HL-60/S4 treated with retinoic acid at 250 ng/mL for 4 days and 3 days (cell line): ENCODE measurements around the gene GLIS2.

ENCODE experiments used
- in situ Hi-C: fragments of 300-500 bp; cut with MboI; formaldehyde crosslinking; loops from 2 replicates; pipeline ENCODE4 v1.7.0; 2022; ENCODE audit warnings: low sequenced_read_pairs

Gene GLIS2

DNA sequence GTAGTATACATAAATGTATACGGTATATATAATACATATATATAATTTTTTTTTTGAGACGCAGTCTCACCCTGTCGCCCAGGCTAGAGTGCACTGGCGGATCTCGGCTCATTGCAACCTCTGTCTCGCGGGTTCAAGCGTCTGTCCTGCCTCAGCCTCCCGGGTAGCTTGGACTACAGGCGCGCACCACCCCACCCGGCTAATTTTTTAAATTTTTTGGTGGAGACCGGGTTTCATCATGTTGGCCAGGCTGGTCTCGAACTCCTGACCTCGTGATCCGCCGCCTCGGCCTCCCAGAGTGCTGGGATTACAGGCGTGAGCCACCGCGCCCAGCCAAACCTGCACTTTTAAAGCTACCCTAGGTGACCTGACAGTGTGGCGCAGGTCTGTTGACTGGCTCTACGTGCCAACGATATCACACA, 34.5 kb downstream of the GLIS2 start:
- in situ Hi-C loops = no loop called here

DNA sequence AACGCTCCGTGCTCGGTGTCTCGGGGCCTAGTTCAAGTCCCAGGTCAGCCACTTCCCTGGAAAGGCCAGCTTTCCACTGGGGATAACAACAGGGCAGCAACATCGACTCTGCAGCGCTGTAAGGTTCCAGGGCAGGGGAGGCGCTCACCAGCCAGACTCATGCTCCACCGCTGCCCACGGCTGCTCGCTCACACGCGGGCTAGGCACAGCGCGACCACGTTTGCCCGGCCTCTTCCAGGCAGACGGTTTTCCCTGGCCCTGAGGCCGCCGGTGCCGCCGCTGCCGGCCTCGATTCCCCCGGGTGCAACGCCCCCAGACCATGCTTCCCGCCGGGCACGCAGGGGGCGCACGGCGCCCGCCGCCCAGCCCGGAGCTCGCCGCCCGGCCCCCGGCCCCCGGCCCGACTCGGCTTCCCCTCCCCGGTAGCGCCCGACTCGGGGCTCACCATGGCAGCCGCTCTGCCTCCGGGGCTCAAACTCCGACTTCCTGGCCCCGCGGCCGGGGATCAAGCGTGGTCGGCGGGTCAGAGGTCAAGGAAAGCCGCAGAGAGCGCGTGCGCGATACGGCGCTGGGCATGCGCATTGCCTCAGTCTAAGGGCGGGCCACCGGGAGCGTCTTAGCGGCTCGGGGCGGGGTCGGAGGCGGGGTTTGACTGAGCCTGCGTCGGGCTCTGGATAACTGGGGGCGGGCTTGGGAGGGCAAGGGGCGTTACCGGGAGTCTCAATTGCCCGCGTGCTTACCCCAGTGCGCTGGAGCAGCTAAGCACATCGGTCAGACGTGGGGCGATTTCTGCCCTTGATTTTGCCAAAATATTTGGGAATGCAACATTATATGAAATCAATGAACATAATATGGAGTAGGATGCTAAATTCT, 35.2 kb downstream of the GLIS2 start, which contains the start of gene PAM16:
TSS of gene PAM16 (minus strand) at position 535 of the 873 bp plus-strand sequence. CDS start at position 448, 87 bp downstream.
- in situ Hi-C loops = no loop called here

DNA sequence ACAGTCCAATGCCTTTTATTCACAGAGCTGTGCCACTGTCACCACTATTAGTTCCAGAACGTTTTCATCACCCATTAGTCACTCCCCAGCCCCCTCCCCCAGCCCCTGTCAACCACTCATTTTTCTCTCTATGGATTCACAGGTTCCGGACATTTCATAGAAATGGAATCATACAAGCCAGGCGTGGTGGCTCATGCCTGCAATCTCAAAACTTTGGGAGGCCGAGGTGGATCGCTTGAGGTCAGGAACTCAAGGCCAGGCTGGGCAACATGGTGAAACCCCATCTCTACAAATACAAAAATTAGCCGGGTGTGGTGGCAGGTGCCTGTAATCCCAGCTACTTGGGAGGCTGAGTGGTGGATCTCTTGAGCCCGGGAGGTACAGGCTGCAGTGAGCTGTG, 36.0 kb downstream of the GLIS2 start:
- in situ Hi-C loops = no loop called here

DNA sequence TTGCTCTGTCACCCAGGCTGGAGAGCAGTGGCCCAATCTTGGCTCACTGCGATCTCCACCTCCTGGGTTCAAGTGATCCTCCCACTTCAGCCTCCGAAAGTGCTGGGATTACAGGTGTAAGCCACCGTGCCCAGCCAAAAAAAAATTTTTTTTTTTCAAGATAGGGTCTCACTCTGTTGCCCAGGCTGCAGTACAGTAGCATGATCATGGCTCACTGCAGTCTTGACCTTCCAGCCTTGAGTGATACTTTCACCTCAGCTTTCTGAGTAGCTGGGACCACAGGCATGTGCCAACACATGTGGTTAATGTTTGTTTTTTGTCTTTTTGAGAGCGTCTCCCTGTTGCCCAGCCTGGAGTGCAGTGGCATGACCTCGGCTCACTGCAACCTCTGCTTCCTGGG, 37.0 kb downstream of the GLIS2 start:
- in situ Hi-C loops = no loop called here

DNA sequence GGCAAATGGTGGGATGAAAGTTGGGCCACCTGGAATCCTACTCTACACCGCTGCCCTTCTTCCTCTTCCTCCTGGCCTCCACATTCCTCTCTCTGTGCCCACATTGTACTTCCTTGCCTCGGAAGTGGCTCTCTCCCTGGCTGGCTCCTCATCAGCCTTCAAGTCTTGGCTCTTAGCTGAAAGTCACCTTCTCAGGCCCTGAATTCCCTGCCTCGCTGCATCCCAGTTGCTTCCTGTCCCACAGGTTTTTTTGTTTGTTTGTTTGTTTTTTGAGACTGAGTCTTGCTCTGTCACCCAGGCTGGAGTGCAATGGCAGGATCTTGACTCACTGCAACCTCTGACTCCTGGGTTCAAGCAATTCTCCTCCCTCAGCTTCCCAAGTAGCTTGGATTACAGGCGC, 37.8 kb downstream of the GLIS2 start:
- in situ Hi-C loops = no loop called here

DNA sequence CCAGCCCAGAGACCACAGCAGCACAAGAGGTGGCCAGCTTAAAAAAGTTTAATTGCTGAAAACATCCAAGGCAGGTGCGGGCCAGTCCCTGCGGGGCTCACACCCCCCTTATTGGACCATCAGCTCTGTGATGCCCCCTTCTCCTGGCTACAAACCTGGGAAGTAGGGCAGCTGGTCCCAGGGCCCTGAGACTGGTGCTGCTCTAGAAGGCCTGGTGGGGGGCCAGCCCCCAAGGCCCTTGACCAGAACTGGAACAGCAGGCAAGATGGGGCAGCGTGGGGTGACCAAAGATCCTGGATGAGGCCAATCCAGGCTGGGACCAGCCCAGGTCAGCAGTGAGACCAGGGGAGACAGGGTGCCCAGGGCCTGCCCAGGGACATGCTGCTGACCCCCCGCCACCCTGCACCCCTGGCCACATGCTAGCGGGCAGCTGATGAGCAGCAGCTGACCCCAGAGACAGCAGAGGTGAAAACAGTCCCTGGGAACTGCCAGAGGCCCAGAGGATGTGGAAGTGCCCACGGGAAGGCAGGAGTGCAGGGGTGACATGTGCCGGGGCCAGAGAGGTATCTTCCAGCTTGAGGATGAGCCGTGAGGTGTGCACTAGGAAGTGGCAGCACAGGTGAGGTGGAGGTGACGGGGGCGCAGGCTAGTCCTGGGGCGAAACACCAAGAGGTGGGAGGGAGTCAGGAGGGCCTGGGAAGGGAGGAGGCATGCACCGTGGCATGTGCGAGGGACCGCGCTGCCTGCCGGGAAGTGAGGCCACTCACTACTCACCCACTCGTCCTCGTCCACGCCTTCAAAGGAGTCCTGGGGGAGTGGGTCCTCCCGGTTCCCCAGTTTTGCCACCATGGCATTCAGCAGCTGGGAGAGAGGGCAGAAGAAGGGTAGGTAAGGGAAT, 38.9 kb downstream of the GLIS2 start:
- in situ Hi-C loops = no loop called here

DNA sequence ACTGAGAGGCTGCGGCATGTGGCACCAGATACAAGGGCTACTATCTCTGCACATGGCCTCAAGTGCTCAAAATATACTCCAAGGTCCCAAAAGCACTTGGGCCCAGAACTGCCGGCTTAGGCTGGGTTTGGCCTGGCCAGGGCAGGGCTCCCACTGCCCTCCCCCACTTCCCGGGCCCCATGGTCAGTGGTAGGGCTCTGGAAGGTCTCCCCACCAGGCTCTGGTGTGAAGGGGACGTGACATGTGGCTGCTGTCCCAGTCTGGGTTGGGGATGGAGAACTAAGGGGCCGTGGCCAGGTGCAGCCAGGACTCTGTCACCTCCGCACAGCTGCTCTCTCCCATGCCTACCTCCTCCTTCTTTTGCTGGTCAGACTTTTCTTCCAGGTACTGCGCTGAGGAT, 41.0 kb downstream of the GLIS2 start:
- in situ Hi-C loops = no loop called here

DNA sequence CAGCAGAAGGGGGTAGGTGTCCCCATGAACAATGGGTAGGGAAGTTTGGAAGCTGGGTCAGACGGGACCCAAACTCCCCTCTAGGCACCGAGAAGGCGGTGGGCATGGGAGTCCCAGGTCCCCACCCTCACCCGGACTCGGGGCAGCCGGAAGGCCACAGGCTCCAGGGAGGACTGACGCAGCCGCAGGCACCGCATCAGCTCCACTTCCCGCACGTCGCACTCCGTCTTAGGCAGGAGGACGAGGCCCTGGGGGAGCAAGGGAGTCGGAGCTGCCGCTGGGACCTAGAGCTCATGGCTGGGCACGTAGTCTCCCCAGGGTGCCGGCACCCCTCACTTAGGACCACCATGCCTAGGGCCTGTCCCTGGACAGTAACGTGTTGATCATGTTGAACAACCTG, 42.4 kb downstream of the GLIS2 start:
- in situ Hi-C loops = no loop called here

DNA sequence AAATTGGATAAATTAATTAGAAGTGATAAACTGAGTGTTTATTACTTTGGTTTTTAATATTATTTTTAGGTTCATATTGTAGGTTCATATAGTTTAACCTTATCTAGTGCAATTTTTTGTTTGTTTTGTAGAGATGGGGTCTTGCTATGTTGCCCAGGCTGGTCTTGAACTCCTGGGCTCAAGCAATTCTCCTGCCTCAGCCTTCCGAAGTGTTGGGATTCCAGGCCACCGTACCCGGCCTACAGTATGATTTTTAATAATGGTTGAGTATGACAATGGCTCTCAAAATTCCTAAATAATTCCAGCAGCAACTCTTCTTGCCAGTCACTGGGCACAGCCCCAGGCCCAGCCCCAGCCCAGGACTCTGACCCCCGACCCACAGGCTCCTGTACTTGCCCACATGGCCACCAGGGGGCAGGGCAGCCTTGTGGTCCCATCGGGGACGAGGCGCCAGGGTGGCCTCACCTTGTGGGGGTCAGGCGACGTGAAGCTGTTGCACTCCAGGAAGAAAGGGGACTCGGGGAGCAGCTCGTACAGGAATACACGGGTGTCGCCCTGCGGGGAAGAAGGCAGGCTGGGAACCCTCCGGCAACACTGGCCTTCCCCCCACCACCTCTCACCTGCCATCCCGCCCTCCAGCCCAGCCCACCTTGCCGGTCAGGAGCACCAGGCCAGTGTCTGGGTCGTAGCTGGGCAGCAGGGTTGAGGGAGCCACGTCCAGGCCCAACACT, 43.1 kb downstream of the GLIS2 start:
- in situ Hi-C loops = no loop called here

DNA sequence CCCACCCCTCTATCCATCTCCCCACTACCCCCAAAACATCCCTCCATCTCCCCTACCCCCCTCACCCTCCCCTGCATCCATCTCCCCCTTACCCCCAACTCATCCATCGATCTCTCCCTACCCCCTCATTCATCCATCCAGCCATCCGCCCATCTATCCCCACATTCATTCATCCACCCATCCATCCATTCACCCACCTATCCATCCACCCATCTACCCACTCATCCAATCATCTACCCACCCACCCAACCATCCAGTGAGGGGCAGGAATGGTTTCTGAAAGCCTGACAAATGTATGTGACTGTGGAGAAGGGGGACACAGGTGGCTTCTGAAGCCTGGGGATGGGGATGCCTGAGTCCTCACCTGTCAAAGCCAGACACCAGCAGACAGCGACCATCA, 44.0 kb downstream of the GLIS2 start:
- in situ Hi-C loops = no loop called here

DNA sequence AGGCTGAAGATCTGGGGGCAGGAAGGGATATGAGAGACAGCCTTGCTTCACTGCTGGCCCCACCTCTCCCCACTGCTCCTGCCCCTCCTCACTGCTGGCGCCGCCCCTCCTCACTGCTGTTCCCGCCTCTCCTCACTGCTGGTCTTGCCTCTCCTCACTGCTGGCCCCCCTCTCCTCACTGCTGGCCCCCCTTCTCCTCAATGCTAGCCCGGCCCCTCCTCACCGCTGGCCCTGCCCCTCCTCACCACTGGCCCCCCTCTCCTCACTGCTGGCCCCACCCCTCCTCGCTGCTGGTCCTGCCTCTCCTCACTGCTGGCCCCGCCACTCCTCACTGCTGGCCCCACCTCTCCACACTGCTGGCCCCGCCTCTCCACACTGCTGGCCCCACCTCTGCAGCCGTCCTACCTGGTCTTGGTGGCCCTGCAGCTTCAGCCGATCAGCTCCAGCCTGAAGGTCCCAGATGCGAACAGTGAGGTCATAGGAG, 44.7 kb downstream of the GLIS2 start:
- in situ Hi-C loops = no loop called here

DNA sequence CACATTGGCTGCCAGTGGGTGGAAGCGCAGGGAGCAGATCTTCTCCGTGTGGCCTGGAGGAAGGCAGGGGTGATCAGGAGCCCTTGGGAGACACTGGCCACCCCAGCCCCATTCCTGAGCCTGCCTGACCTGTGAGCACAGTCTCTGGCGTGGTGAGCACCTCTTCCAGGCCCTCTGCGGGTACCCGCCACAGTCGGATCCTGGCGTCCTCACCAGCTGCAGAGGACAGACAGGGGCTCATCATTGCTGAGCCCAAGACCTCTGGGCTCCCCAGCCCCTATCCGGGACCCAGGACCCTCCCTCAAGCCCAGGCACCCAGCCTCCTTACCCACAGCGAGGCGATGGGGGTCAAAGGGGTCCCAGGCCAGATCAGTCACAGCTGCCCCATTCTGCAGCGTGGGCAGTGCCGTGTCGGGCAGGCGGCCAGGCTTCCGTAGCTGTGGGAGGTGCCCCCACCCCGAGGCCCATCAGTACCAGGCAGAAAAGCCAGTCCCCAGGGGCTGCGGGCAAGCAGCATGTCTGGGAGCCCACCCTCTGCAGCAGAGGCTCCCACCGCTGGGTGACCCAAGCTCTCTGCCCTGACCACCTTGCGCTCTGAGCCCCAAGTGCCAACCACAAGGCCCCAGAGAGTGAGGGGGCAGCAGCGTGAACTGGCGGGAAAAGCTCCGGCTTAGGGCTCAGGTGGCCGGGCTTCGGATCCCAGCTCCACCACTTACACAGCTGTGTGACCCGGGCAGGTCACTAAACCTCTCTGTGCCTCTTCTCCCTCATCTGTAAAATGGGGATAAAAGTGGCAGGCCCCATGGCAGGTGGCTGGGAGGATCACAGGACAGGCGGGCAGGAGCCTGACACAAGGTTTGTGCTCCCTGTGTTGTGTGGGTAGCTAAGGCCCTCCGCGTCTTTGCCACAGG, 45.4 kb downstream of the GLIS2 start:
- in situ Hi-C loops = no loop called here

DNA sequence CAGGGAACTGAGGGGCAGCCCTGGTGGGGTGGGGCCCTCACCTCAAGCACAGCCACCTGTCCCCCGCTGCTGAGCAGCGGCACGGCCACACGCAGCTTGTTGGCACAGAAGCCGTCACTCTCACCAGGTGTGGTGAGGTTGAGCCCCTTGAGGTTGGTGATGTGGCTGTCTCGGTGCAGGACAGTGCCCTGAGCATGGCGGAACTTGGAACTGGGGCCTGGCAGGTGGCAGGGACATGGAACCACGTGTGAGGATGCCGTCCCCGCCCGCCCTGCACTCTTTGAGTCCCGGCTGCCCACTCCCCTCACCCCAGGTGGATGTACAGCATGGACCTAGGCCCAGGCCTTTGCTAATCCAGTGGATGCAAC, 46.1 kb downstream of the GLIS2 start:
- in situ Hi-C loops = no loop called here

DNA sequence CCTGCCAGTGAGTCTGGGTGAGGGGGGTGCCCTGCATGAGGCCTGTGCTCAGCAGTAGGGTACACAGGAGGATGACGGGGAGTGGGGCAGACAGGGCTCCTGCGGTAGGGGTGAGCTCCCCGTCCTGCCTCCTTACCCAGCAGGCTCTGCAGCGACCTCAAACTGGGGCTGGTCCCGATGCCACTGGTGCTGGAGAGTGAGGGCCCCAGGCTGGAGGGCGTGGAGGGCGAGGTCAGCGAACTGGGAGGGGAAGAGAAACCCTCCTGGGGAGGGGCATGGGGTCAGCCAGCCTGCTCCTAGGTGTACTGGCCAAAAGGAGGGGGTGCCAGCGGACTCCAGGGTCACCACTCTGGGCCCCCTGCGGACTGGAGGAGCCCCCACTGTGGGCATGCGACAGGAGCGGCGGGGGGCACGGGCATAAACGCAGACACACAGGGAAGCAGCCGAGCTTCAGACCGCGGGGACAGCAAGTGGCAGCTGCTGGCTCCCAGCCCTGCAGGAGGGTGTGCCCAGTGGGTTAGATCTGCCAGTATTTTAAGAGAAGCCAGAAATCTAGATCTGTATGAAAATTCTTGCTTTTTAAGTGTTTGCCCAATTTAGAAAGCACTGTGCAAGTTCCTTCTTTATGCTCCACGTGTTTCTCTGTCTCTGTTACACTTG, 46.7 kb downstream of the GLIS2 start:
- in situ Hi-C loops = no loop called here

DNA sequence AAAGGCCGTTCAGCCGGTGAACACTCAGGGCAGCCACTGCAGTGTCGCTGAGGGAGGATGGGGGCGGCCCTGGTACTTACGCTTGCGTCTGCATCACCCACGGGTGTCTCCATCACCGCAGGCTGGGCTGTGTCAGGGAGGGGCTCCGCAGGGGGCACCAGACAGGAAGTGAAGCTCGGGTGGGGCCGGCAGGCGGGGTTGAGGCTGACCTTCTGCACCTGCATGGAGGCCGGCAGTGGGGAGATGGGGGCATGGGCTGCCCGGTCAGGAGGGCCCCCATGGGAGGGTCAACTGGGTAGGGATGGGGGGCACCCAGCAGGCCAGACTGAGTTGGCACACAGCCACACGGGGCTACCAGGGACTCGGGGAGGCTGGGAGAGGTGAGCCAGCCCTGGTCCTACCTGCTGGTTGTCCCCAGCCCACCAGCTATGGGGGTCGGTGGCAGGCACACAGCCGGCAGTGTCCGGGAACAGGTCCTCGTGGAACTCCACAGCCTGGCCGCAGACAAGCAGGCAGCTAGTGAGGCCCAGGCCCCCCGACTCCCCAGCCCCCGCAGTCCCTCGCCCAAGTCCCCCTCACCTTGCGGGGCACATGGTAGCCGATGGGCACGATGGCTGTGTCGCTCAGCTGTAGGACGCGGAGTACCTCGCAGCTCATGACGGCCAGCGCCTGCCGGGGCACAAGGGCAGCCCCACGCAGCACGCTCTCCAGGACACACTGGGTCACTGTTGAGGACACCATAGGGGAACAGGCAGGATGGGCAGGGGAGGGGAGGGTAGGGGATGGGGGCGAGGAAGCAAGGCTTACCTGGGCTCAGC, 48.5 kb downstream of the GLIS2 start:
- in situ Hi-C loops = no loop called here

DNA sequence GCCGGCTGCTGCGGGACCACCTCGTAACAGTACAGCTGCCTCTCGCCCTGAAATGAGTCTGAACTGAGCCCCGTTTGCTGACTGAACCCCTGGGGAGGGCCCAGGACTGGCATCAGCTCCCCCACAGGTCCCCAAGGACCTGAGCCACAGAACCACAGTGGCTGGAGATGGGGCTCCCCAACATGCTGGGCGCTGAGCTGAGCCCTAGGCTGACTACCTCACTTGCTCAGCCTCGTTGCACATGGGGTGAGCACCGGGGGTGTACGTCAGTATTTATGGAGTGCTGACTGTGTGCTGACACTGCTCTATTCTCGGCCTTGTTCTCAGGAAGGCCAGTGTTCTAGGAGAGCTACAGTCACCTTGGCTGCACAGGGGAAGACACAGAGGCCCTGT, 49.1 kb downstream of the GLIS2 start:
- in situ Hi-C loops = no loop called here

DNA sequence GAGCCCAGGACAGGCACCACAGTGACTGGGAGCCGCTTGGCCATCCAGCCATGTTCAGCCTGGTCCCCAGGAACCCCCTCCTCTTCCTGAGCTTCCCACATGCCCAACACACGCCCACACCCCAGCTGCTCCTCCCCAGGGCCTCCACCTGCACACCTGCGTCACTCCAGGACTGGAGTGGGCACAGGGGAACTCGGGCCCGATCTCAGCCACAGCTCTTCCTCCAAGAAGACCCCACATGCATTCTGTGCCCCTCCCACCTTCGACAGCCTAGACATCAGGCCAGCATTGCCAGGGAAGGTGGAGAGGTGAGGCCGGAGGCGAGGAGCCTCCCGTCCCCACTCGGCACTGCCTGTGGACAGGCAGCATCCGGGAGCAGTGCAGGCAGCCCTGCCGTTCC, 49.7 kb downstream of the GLIS2 start:
- in situ Hi-C loops = no loop called here

DNA sequence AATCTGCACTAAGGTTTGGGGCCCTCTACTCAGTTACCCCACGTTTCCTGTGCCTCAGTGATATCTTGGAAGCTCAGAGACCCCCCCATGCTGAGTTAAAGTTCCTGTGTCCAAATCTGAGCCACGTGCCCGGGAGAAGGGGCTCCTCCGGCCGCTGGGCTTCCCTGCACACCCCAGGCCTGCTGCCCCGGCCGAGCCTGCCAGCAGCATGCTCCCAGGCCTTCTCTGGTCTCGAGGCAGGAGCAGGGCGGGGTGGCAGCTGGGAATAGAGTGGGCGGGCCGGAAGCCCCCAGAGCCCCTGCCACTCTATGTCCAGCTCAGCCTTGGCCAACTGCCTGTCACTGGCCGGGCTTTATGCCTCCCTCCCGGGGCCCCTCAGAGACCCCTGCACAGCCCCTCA, 50.1 kb downstream of the GLIS2 start:
- in situ Hi-C loops = no loop called here

DNA sequence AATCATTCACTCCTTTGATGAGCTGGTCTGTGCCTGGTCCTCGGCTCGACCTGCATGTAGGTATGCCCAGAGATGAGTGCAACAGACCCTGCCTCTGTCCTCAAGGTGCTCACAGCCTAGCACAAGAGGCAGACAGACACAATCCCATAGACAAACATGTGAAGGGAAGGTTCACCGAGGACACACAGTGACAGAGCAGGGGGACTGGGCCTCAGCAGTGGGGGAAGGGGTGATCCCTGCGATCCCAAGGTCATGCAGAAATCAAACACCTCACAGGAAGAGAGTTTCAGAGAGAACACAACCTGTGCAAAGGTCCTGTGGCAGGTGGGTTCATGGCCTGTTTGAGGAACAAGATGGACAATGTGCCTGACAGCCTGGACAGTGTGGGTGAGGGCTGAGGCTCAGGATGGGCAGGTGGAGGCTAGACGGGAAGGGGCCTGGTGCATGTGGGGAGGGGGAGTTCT, 51.6 kb downstream of the GLIS2 start:
- in situ Hi-C loops = no loop called here
